LNCaP clone FGC (cell line): Measurements from ENCODE around the gene ADSS1.

Source experiments
- DNase-seq: peaks from one replicate; pipeline ENCODE4 v3.0.0-alpha.2; 2011; ENCODE audit warnings: low read depth
- H3K4me3 ChIP-seq: 2 replicates; pipeline ENCODE4 v1.5.1; 2011; ENCODE audit warnings: mild to moderate bottlenecking, low read depth, low read length, control low read depth
- CTCF ChIP-seq: IDR thresholded peaks from 2 replicates; pipeline ENCODE4 v1.5.1; 2012; ENCODE audit warnings: mild to moderate bottlenecking; ENCODE audit not compliant: control insufficient read depth, insufficient read depth; ENCODE audit errors: extremely low read depth

The ADSS1 gene

GRCh38 chr14:104767634-104767918, 43.5 kb downstream of the ADSS1 start:
- no peak for DNase-seq
- TF ChIP-seq CTCF: no peak
- H3K4me3 ChIP-seq: no peak overlapping the region

- DNase-seq: no peak
- no peak overlapping the region for H3K4me3 ChIP-seq
- peak; percentile 98 for TF ChIP-seq CTCF
Measured at GRCh38 chr14:104768437-104769323, 44.7 kb downstream of the ADSS1 start.

GRCh38 chr14:104769324-104770071, 45.5 kb downstream of the ADSS1 start:
- no peak overlapping the region for H3K4me3 ChIP-seq
- DNase-seq: no peak
- TF ChIP-seq CTCF: no peak

GRCh38 chr14:104770072-104770579, 46.1 kb downstream of the ADSS1 start:
- TF ChIP-seq CTCF: no peak
- no peak overlapping the region for H3K4me3 ChIP-seq
- DNase-seq: no peak

- DNase-seq: no peak
Measured at GRCh38 chr14:104770851-104771272, 46.8 kb downstream of the ADSS1 start.

GRCh38 chr14:104771374-104771773, 47.3 kb downstream of the ADSS1 start:
- no peak for DNase-seq
- H3K4me3 ChIP-seq: no peak overlapping the region
- TF ChIP-seq CTCF: no peak

More at GRCh38 chr14:104770851-104771272, 46.8 kb downstream of the ADSS1 start:
- H3K4me3 ChIP-seq: no peak overlapping the region
- TF ChIP-seq CTCF: 0 out of 2 replicates have a peak, but pooled peaks have one; percentile 11
